Ishikawa (cell line): ENCODE results near the gene HRAS.

Experiments
- CEBPB ChIP-seq: IDR thresholded peaks from 2 replicates; pipeline ENCODE4 v1.6.1; 2012
- CREB1 ChIP-seq: IDR thresholded peaks from 2 replicates; pipeline ENCODE4 v1.6.1; 2012; ENCODE audit warnings: low read depth
- EGR1 ChIP-seq: IDR thresholded peaks from 2 replicates; pipeline ENCODE4 v1.6.1; 2012
- EP300 ChIP-seq: IDR thresholded peaks from 2 replicates; pipeline ENCODE4 v1.6.1; 2012; ENCODE audit warnings: borderline replicate concordance
- FOXM1 ChIP-seq: IDR thresholded peaks from 2 replicates; pipeline ENCODE4 v1.6.1; 2012; ENCODE audit warnings: low read depth, borderline replicate concordance
- NFIC ChIP-seq: IDR thresholded peaks from 2 replicates; pipeline ENCODE4 v1.6.1; 2012
- RAD21 ChIP-seq: IDR thresholded peaks from 2 replicates; pipeline ENCODE4 v1.6.1; 2012; ENCODE audit warnings: low read depth
- TAF1 ChIP-seq: IDR thresholded peaks from 2 replicates; pipeline ENCODE4 v1.6.1; 2012; ENCODE audit warnings: low read depth, mild to moderate bottlenecking
- TCF12 ChIP-seq: IDR thresholded peaks from 2 replicates; pipeline ENCODE4 v1.6.1; 2012; ENCODE audit warnings: low read depth
- TEAD4 ChIP-seq: IDR thresholded peaks from 2 replicates; pipeline ENCODE4 v1.6.1; 2012
- YY1 ChIP-seq: IDR thresholded peaks from 2 replicates; pipeline ENCODE4 v1.6.1; 2012; ENCODE audit warnings: low read depth
- ZBTB7A ChIP-seq: IDR thresholded peaks from 2 replicates; pipeline ENCODE4 v1.6.1; 2012; ENCODE audit warnings: low read depth
- TF ChIP-seq, protein P1 (sequence below): IDR thresholded peaks from 2 replicates; pipeline ENCODE4 v1.6.1; 2012; ENCODE audit warnings: low read depth, mild to moderate bottlenecking
- TF ChIP-seq, protein P2 (sequence below): IDR thresholded peaks from 2 replicates; pipeline ENCODE4 v1.6.1; 2012
- TF ChIP-seq, protein P3 (sequence below): IDR thresholded peaks from 2 replicates; pipeline ENCODE4 v1.6.1; 2012

The HRAS gene

DNA sequence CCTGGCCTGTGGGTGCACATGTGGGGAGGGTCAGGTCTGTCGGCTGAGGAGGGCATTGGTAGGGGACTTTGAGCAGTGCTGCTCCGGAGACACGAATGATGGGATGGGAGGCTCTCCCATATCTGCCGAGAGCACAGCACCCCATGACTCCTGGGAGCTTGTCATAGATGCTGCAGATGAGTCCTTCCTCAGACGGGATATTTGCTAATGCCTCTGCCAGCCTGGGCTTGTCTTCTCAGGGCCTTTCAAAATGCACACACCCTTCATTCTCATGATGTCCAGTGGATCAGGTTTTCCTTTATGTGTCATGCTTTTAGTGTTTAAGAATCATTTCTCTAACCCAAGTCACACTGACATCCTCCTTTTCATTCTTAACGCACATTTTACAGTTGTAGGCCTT, 20.2 kb downstream of the HRAS start:
- TF ChIP-seq FOXM1, result no peak
- TF ChIP-seq NFIC, result no peak
- TF ChIP-seq TCF12, result no peak
- TF ChIP-seq, protein P1, sequence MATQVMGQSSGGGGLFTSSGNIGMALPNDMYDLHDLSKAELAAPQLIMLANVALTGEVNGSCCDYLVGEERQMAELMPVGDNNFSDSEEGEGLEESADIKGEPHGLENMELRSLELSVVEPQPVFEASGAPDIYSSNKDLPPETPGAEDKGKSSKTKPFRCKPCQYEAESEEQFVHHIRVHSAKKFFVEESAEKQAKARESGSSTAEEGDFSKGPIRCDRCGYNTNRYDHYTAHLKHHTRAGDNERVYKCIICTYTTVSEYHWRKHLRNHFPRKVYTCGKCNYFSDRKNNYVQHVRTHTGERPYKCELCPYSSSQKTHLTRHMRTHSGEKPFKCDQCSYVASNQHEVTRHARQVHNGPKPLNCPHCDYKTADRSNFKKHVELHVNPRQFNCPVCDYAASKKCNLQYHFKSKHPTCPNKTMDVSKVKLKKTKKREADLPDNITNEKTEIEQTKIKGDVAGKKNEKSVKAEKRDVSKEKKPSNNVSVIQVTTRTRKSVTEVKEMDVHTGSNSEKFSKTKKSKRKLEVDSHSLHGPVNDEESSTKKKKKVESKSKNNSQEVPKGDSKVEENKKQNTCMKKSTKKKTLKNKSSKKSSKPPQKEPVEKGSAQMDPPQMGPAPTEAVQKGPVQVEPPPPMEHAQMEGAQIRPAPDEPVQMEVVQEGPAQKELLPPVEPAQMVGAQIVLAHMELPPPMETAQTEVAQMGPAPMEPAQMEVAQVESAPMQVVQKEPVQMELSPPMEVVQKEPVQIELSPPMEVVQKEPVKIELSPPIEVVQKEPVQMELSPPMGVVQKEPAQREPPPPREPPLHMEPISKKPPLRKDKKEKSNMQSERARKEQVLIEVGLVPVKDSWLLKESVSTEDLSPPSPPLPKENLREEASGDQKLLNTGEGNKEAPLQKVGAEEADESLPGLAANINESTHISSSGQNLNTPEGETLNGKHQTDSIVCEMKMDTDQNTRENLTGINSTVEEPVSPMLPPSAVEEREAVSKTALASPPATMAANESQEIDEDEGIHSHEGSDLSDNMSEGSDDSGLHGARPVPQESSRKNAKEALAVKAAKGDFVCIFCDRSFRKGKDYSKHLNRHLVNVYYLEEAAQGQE, result no peak
- no peak for TF ChIP-seq ZBTB7A
- TF ChIP-seq EGR1, result no peak
- TF ChIP-seq, protein P2, sequence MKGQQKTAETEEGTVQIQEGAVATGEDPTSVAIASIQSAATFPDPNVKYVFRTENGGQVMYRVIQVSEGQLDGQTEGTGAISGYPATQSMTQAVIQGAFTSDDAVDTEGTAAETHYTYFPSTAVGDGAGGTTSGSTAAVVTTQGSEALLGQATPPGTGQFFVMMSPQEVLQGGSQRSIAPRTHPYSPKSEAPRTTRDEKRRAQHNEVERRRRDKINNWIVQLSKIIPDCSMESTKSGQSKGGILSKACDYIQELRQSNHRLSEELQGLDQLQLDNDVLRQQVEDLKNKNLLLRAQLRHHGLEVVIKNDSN, result no peak
- TF ChIP-seq CREB1, result no peak
- TF ChIP-seq TAF1, result no peak
- no peak for TF ChIP-seq EP300
- TF ChIP-seq YY1, result no peak
- TF ChIP-seq CEBPB, result no peak
- no peak for TF ChIP-seq TEAD4
- no peak for TF ChIP-seq RAD21
- TF ChIP-seq, protein P3, sequence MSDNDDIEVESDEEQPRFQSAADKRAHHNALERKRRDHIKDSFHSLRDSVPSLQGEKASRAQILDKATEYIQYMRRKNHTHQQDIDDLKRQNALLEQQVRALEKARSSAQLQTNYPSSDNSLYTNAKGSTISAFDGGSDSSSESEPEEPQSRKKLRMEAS, result no peak

DNA sequence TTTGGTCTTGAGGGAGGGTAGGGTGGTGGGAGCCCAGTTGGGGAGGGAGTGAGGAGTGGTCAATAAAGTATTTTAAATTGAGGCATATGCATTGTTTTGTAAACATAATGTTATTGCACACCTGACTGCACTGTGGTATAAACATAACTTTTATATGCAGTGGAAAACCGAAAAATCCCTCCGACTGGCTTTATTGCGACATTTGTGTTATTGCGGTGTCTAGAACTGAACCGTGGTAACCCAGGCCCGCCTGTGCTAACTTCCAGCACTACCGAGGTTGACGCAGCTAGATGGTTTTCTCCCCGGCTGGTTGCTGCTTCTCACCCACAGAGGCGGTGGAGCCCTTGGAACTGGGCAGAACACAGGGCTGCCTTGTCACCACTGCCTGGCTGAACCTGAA, 20.8 kb downstream of the HRAS start:
- TF ChIP-seq ZBTB7A (no peak), YY1 (no peak), RAD21 (no peak), TEAD4 (no peak), TAF1 (no peak), EP300 (no peak)
- TF ChIP-seq, protein P1, result no peak

DNA sequence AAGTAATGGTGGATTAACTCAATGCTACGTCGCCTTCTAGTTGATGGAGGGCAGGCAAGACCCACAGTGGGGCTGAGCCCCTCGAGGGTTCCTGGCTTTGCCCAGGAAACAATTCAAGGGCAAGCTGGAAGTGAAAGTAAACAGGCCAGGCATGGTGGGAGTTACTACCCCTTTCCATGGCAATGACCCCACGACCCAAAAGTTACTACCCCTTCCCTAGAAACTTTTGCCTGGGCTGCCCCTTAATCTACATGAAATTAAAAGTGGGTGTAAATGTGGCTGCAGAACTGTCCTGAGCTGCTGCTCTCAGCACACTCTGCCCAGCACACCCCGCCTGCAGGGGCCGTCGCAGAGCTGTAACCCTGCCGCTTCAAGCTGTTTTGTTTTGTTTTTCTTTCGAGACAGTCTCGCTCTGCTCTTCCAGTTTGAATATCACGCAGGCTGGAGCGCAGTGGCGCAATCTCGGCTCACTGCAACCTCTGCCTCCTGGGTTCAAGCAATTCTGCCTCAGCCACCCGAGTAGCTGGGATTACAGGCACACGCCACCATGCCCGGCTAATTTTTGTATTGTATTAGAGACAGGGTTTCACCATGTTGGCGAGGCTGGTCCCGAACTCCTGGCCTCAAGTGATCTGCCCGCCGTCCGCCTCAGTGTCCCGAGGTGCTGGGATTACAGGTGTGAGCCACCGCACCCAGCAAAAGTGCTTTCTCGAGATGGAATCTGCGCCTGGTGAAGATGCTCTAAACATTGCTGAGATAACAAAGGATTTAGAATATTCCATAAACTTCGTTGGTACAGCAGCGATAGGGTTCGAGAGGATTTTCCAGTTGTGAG, 22.4 kb downstream of the HRAS start:
- TF ChIP-seq NFIC (no peak), RAD21 (no peak), TAF1 (no peak), TCF12 (no peak), TEAD4 (no peak), CREB1 (no peak), EP300 (no peak), FOXM1 (no peak), ZBTB7A (no peak)

DNA sequence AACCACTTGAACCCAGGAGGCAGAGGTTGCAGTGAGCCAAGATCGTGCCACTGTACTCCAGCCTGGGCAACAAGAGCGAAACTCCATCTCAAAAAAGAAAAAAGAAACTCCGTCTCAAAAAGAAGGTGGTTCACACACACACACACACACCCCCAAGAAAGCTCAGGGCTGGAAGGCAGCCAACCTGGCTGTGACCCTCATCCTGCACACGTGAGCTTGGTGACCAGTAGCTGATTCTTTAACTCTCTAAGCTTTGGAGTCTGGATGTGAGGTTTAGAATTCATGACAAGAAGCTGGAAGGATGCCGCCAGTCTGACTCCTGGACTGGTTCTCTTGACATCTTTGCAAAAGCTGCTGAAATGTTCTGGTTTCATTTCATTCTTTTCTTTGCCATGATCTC, 26.4 kb downstream of the HRAS start:
- TF ChIP-seq TAF1 (no peak), TCF12 (no peak), FOXM1 (no peak), ZBTB7A (no peak)
- TF ChIP-seq, protein P2, result no peak

DNA sequence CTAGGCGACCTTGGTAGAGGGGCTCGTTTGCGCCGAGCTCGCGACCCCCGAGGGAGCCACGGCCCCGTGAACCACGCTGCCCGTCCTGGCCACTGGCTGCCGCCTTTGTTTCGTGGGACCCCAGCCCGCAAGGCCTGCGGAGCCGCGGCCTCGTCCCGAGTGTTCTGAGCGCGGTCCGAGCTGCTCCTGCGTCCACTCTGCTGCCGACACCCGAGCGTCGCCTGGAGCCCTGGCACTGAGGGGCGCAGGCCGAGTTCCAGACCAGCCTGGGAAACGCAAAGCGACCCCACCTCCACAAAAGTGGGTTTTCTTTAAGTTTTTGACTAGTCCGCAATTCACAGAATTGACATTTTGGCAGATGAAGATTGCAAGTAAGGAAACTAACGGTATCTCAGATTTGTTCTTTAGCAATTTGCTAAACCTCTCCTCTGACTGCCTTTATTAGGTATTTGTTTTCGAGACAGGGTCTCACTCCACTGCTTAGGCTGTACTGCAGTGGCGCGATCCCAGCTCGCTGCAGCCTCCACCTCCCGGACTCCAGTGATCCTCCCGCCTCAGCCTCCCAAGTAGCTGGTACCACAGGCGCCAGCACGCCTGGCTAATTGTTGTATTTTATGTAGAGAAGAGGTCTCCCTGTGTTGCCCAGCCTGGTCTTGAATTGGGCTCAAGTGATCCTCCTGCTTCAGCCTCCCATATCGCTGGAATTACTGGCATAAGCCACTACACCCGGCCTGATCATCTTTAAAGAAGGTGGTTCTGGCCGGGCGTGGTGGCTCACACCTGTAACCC, 27.5 kb downstream of the HRAS start:
- TF ChIP-seq EGR1 (no peak), EP300 (no peak), CEBPB (no peak), RAD21 (no peak), NFIC (no peak), TAF1 (no peak), YY1 (no peak), TEAD4 (no peak)
- TF ChIP-seq, protein P1, result no peak
